CD1c-positive myeloid dendritic cell (primary cell): Measurements from ENCODE around the gene IZUMO1R.
"Not testable (repeated sequence)": the region's sequence is repeated elsewhere in the genome, so short reads cannot be mapped to it uniquely, and the experiment has no call there.

Experiments
- DNase-seq: peaks from one replicate; pipeline ENCODE4 v3.0.0-alpha.2; 2016; ENCODE audit errors: extremely low spot score

IZUMO1R gene

GRCh38 chr11:94326947-94327346, 22.6 kb downstream of the IZUMO1R start:
- DNase-seq = peak; percentile 40

DNA sequence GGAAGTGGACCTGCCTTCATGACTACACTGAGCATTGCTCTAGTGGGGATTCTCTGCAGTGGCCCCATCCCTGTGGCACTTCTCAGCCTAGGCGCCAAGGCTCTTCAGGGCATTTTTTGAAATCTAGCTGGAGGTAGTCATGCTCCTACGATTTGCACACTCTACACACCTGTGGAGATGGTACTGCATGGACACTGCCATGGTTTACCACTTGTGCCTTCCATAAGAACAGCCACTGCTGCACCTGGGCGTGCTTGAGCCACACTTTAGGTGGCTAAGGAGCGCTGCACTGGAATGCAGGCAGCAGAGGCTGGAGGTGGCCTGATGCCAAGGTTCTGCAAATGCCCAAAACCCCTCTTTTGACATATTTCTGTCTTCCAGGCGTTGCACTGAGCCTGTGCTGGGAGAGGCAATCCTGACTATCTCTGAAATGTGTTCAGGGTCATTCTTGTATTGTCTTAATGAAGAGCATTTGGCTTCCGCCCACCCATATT, 24.3 kb downstream of the IZUMO1R start:
- no peak for DNase-seq

DNA sequence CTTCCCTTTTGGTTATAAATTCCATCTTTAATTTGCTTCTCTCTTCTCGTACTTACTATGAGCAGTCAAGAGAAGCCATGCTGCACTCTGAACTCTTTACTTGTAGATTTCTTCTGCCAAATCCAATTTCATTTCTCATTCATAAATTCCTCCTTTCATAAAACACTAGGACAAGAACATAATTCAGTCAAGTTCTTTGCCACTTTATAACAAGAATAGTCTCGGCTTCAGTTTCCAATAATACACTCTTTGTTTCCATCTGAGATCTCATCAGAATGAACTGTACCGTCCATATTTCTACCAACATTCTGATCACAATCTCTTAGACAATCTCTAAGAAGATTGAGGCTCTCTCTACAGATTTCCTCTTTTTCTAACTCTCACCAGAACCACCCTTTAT, 25.1 kb downstream of the IZUMO1R start:
- no peak for DNase-seq

GRCh38 chr11:94330789-94331188, 26.4 kb downstream of the IZUMO1R start:
- DNase-seq = no peak

GRCh38 chr11:94332814-94333213, 28.4 kb downstream of the IZUMO1R start:
- no peak for DNase-seq

DNA sequence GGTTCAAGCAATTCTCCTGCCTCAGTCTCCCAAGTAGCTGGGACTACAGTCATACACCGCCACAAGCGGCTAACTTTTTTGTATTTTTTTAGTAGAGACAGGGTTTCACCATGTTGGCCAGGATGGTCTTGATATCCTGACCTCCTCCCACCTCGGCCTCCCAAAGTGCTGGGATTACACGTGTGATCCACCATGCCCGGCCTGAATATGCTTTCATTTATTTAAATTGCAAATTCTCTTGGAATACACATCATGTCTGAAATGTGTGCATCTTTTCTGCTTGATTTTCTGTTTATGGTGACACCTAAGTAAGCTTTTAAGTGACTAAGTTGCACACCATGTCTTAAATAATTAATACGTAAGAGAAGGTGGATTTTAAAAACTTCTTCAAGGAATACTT, 31.7 kb downstream of the IZUMO1R start:
- DNase-seq = no peak

GRCh38 chr11:94338651-94339050, 34.3 kb downstream of the IZUMO1R start:
- no peak for DNase-seq

DNA sequence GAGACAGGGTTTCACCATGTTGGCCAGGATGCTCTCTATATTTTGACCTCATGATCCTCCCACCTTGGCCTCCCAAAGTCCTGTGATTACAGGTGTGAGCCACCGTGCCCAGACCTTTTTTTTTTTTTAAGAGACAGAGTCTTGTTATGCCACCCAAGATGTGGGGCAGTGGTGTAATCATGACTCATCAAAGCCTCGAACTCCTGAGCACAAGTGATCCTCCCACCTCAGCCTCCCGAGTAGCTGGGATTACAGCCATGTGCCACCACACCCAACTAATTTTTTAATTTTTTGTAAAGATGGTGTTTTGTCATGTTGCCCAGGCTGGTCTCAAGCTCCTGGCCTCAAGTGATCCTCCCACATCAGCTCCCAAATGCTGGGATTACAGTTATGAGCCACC, 37.9 kb downstream of the IZUMO1R start:
- DNase-seq = no peak

DNA sequence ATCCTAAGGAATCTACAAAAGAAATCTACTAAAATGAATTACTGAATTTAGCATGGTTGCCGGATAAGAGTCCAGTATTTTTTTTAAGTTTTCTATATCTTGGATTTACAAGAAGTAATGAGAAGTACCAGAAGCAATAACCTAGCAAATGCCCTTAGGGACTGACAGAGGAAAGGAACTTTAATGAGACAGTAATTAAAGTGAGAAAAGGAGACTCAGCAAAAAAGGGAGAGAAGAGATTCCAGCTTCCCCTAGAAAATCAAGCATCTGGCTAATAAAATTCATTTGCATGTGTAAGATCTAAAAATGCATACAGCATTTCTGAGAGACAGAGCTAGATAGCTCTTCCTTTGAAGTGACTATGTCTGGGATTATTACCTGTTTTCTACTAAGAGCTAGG, 39.1 kb downstream of the IZUMO1R start:
- DNase-seq = no peak

- DNase-seq = not testable (repeated sequence)
Observed at GRCh38 chr11:94346311-94346710, 41.9 kb downstream of the IZUMO1R start.

DNA sequence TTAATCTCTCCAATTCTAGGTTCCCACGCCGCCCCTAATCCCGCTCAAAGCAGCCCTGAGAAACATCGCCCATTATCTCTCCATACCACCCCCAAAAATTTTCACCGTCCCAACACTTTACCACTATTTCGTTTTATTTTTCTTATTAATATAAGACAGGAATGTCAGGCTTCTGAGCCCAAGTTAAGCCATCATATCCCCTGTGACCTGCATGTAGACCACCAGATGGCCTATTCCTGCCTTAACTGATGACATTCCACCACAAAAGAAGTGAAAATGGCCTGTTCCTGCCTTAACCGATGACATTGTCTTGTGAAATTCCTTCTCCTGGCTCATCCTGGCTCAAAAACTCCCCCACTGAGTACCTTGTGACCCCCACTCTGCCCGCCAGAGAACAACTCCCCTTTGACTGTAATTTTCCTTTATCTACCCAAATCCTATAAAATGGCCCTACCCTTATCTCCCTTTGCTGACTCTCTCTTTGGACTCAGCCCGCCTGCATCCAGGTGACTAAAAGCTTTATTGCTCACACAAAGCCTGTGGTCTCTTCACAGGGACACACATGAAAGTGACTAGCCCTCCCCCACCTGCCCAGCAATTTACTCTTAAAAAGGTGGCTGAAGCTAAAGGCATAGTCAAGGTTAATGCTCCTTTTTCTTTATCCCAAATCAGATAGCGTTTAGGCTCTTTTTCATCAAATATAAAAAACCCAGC, 46.6 kb downstream of the IZUMO1R start:
- not testable (repeated sequence) for DNase-seq
